Trophoblast cell (in vitro differentiated cells and primary cell): ENCODE results near the gene CEP78.

ENCODE experiments used
- DNase-seq, 2 donors: peaks; one replicate each; pipeline ENCODE4 v3.0.0-alpha.2; 2016
- H2AFZ ChIP-seq: 2 replicates; pipeline ENCODE4 v1.6.1; 2013; ENCODE audit warnings: low read length, moderate library complexity, mild to moderate bottlenecking; ENCODE audit not compliant: insufficient read depth, poor library complexity
- H2AK5ac ChIP-seq: 2 replicates; pipeline ENCODE4 v1.6.1; 2013; ENCODE audit warnings: mild to moderate bottlenecking, low read length
- H2BK120ac ChIP-seq: 2 replicates; pipeline ENCODE4 v1.6.1; 2013; ENCODE audit warnings: low read length, mild to moderate bottlenecking, moderate library complexity; ENCODE audit not compliant: insufficient read depth, poor library complexity
- H2BK12ac ChIP-seq: 2 replicates; pipeline ENCODE4 v1.6.1; 2013; ENCODE audit warnings: mild to moderate bottlenecking, low read length, moderate library complexity
- H2BK5ac ChIP-seq: 2 replicates; pipeline ENCODE4 v1.6.1; 2013; ENCODE audit warnings: low read length, low read depth, moderate library complexity, mild to moderate bottlenecking; ENCODE audit not compliant: poor library complexity
- H3K14ac ChIP-seq: 2 replicates; pipeline ENCODE4 v1.6.1; 2013; ENCODE audit warnings: mild to moderate bottlenecking, low read length
- H3K18ac ChIP-seq: 2 replicates; pipeline ENCODE4 v1.6.1; 2013; ENCODE audit warnings: mild to moderate bottlenecking, low read length
- H3K23ac ChIP-seq: 2 replicates; pipeline ENCODE4 v1.6.1; 2013; ENCODE audit warnings: low read length
- H3K27ac ChIP-seq: 2 replicates; pipeline ENCODE4 v1.5.1; 2013; ENCODE audit warnings: low read depth, mild to moderate bottlenecking, inconsistent platforms, low read length, moderate library complexity
- H3K27me3 ChIP-seq: 2 replicates; pipeline ENCODE4 v1.6.1; 2013; ENCODE audit warnings: inconsistent platforms, mild to moderate bottlenecking, low read length, moderate library complexity; ENCODE audit not compliant: insufficient read depth
- H3K36me3 ChIP-seq, 2 experiments: 1 replicate in 1 of 2; 2 replicates in 1 of 2; pipeline ENCODE4 v1.6.1; 2013; ENCODE audit warnings: low read length in 2 of 2, mild to moderate bottlenecking in 2 of 2, moderate library complexity in 1 of 2; ENCODE audit not compliant: insufficient read depth in 2 of 2, control insufficient read depth in 1 of 2
- H3K4ac ChIP-seq: 2 replicates; pipeline ENCODE4 v1.6.1; 2013; ENCODE audit warnings: low read depth, mild to moderate bottlenecking, low read length, moderate library complexity
- H3K4me1 ChIP-seq, 2 experiments: 1 replicate in 1 of 2; 2 replicates in 1 of 2; pipeline ENCODE4 v1.6.1; 2013; ENCODE audit warnings: low read length in 2 of 2, mild to moderate bottlenecking in 2 of 2, moderate library complexity in 1 of 2; ENCODE audit not compliant: insufficient read depth in 2 of 2, control insufficient read depth in 1 of 2
- H3K4me2 ChIP-seq: 2 replicates; pipeline ENCODE4 v1.6.1; 2013; ENCODE audit warnings: inconsistent platforms, mild to moderate bottlenecking, low read length, moderate library complexity
- H3K4me3 ChIP-seq: 2 replicates; pipeline ENCODE4 v1.5.1; 2013; ENCODE audit warnings: mild to moderate bottlenecking, low read depth, low read length, inconsistent platforms
- H3K79me1 ChIP-seq: one replicate; pipeline ENCODE4 v1.6.1; 2013; ENCODE audit warnings: low read length
- H3K79me2 ChIP-seq: 2 replicates; pipeline ENCODE4 v1.6.1; 2013; ENCODE audit warnings: low read length, mild to moderate bottlenecking; ENCODE audit not compliant: control insufficient read depth, insufficient read depth, poor library complexity
- H3K9ac ChIP-seq: 2 replicates; pipeline ENCODE4 v1.6.1; 2013; ENCODE audit warnings: mild to moderate bottlenecking, low read length
- H3K9me3 ChIP-seq: 2 replicates; pipeline ENCODE4 v1.6.1; 2013; ENCODE audit warnings: low read depth, mild to moderate bottlenecking, control low read depth, inconsistent platforms, low read length; ENCODE audit not compliant: insufficient read depth
- H4K12ac ChIP-seq: 2 replicates; pipeline ENCODE4 v1.6.1; 2013; ENCODE audit warnings: low read depth, mild to moderate bottlenecking, low read length, moderate library complexity
- H4K8ac ChIP-seq: 2 replicates; pipeline ENCODE4 v1.6.1; 2013; ENCODE audit warnings: low read depth, mild to moderate bottlenecking, low read length, moderate library complexity
- H4K91ac ChIP-seq: one replicate; pipeline ENCODE4 v1.6.1; 2013; ENCODE audit warnings: low read depth, mild to moderate bottlenecking, low read length, moderate library complexity
- WGBS: extraction: QIAGEN DNeasy Blood & Tissue Kit; methylation state at CpG from one replicate; pipeline ENCODE4 v1.1.7; 2013; ENCODE audit warnings: missing lambda C conversion rate; ENCODE audit not compliant: insufficient read length, insufficient coverage; ENCODE audit errors: extremely low coverage; 5-methylcytosine and 5-hydroxymethylcytosine counted together

Gene CEP78

DNA sequence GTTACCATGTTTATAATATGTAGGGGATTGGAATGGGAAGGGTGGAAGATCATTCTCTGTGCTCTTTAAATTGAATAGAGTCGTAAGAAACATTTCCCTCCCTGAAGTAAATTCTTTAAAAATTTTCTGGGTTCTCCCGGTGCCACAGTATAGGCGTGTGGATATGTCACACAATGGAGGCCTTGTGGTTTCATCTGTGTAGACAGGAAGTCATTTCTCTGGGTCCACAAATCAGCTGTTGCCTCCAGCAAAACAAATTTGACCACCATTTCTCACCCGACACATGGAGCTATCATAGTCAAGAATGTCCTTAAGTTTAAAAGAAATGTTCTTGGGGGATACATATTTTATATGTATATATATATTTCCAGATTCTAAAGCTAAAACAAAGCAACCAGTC lies 17.4 kb downstream of the CEP78 start:
- Histone ChIP-seq H3K4ac (no peak overlapping the region), H3K36me3 (peaks cover 2 to 4% of the 10 kb centered on the region in 2 experiments), H4K8ac (no peak overlapping the region), H2AFZ (no peak overlapping the region), H3K4me3 (no peak overlapping the region), H4K12ac (no peak overlapping the region), H3K23ac (no peak overlapping the region), H3K79me2 (no peaks in the 10 kb centered on the region), H3K4me2 (no peak overlapping the region), H3K4me1 (no peaks in the 10 kb centered on the region), H3K27ac (no peak overlapping the region), H2AK5ac (no peak overlapping the region), H2BK5ac (no peak overlapping the region), H2BK120ac (no peak overlapping the region), H3K9me3 (no peaks in the 10 kb centered on the region), H3K9ac (no peak overlapping the region), H4K91ac (no peak overlapping the region), H3K14ac (no peak overlapping the region), H2BK12ac (no peak overlapping the region), H3K79me1 (no peaks in the 10 kb centered on the region), H3K18ac (no peak overlapping the region), H3K27me3 (no peaks in the 10 kb centered on the region)
- DNase-seq: no peak
- no CpG with 5 or more reads among the region's 4 CpGs for WGBS

DNA sequence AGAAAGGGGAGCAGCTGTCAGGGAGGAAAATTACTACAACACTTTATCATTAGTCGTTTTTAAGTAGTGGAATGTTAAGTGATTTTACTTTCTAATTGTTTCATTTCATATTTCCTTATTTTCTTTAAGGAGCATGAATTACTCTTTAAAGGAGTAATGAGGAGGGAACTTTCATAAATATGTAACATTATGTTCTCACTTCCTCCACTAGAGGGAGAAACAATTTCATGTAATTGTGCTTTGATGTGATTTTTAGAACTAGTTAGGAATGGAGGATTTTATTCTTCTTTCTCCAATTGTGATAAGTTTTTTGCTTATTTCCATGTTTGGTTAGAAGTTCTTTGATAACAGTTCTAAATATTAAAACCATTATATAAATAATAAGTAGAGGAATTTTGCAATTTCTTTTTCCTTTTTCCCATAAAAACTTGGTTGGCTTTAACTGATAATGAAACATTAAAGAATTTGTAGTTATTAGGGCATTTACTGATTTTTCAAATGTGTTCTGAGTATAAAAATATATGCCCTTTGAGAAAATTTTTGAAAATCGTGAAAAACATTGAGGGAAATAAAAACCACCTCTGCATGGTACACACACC lies 25.6 kb downstream of the CEP78 start:
- H3K9me3 ChIP-seq: no peaks in the 10 kb centered on the region
- no peaks in the 10 kb centered on the region for H3K79me2 ChIP-seq
- H3K4ac ChIP-seq: no peak overlapping the region
- H3K79me1 ChIP-seq: no peaks in the 10 kb centered on the region
- H3K27ac ChIP-seq: no peak overlapping the region
- no peak overlapping the region for H3K23ac ChIP-seq
- WGBS: no CpG with 5 or more reads among the region's 2 CpGs
- DNase-seq: peak in 1 of 2 donors; percentile 63
- no peak overlapping the region for H2BK12ac ChIP-seq
- no peak overlapping the region for H3K4me2 ChIP-seq
- H3K27me3 ChIP-seq: no peaks in the 10 kb centered on the region
- H4K12ac ChIP-seq: no peak overlapping the region
- no peak overlapping the region for H2AFZ ChIP-seq
- H3K18ac ChIP-seq: no peak overlapping the region
- H3K4me1 ChIP-seq: no peaks in the 10 kb centered on the region
- no peak overlapping the region for H2BK120ac ChIP-seq
- no peak overlapping the region for H4K8ac ChIP-seq
- no peak overlapping the region for H3K4me3 ChIP-seq
- no peak overlapping the region for H3K14ac ChIP-seq
- H3K9ac ChIP-seq: no peak overlapping the region
- no peak overlapping the region for H2BK5ac ChIP-seq
- no peak overlapping the region for H2AK5ac ChIP-seq
- no peak overlapping the region for H4K91ac ChIP-seq
- peaks cover 2 to 7% of the 10 kb centered on the region in 2 experiments for H3K36me3 ChIP-seq

DNA sequence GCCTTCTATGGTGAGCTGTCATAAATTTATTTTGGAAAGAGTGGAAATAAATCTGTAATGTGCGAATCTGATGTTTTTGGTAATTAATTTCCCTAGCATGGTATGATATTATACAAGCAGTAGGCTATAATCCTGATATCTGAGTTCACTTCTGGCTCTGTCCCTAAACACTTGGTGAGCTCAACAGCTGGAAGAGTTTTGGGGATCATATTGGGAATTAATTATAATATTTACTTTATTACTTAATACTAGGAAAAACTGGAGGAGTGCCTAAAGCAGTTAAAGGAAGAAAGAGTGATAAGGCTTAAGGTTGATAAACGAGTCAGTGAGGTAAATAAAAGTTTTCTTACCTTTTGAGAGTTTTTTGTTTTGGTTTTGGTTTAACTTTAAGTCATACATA lies 26.8 kb downstream of the CEP78 start:
- Histone ChIP-seq H3K27me3 (no peaks in the 10 kb centered on the region), H3K4me2 (no peak overlapping the region), H3K36me3 (peaks cover 2 to 6% of the 10 kb centered on the region in 2 experiments), H2AK5ac (no peak overlapping the region), H3K9me3 (no peaks in the 10 kb centered on the region), H2BK120ac (no peak overlapping the region), H3K9ac (no peak overlapping the region), H3K79me1 (no peaks in the 10 kb centered on the region), H4K12ac (no peak overlapping the region), H3K23ac (no peak overlapping the region), H3K14ac (no peak overlapping the region), H4K91ac (no peak overlapping the region), H3K18ac (no peak overlapping the region), H3K79me2 (no peaks in the 10 kb centered on the region), H3K27ac (no peak overlapping the region), H2BK12ac (no peak overlapping the region), H4K8ac (no peak overlapping the region), H2AFZ (no peak overlapping the region), H3K4me1 (no peaks in the 10 kb centered on the region), H3K4ac (no peak overlapping the region), H3K4me3 (no peak overlapping the region), H2BK5ac (no peak overlapping the region)
- no peak for DNase-seq
- no CpG with 5 or more reads among the region's 2 CpGs for WGBS

DNA sequence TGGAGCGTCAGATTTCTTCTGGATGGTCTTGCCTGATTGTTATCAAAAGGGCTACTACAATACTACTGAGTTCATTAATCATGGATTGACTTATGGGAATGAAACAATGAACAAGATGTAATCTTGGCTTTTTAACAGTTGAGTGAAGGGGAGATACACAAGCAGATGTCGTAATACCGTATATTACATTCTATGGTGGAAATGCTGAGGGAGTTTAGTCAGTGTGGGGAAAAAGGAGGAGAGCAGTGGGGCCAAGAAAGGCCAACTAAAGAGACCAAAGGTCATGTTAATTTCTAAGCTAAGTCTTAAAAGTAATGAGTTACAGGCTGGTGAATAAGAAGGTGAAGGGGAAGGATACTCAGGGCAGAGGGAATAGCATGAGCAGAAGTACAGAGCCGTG lies 32.0 kb downstream of the CEP78 start:
- H3K23ac ChIP-seq: no peak overlapping the region
- H3K27me3 ChIP-seq: no peaks in the 10 kb centered on the region
- no CpG with 5 or more reads among the region's 4 CpGs for WGBS
- no peaks in the 10 kb centered on the region for H3K79me1 ChIP-seq
- H3K4ac ChIP-seq: no peak overlapping the region
- H4K12ac ChIP-seq: no peak overlapping the region
- H3K9ac ChIP-seq: no peak overlapping the region
- H3K36me3 ChIP-seq: peaks cover 6 to 8% of the 10 kb centered on the region in 2 experiments
- H3K79me2 ChIP-seq: no peaks in the 10 kb centered on the region
- no peak overlapping the region for H2BK5ac ChIP-seq
- no peak overlapping the region for H3K14ac ChIP-seq
- H2BK120ac ChIP-seq: no peak overlapping the region
- H2AFZ ChIP-seq: no peak overlapping the region
- H4K91ac ChIP-seq: no peak overlapping the region
- H4K8ac ChIP-seq: no peak overlapping the region
- no peak overlapping the region for H3K4me3 ChIP-seq
- H3K9me3 ChIP-seq: no peaks in the 10 kb centered on the region
- no peaks in the 10 kb centered on the region for H3K4me1 ChIP-seq
- H2AK5ac ChIP-seq: no peak overlapping the region
- H3K18ac ChIP-seq: no peak overlapping the region
- no peak overlapping the region for H2BK12ac ChIP-seq
- H3K27ac ChIP-seq: no peak overlapping the region
- no peak for DNase-seq
- H3K4me2 ChIP-seq: no peak overlapping the region
